Sigmoid colon (tissue), 4 donors: ENCODE data around the gene HMX1.

Experiments used
- POLR2A ChIP-seq, 2 donors: fragments of 450-650 bp; IDR thresholded peaks; one replicate each; pipeline ENCODE4 v1.6.1; 2016; ENCODE audit warnings: antibody characterized with exemption in 2 of 2, mild to moderate bottlenecking in 2 of 2, moderate library complexity in 2 of 2
- POLR2AphosphoS5 ChIP-seq, 4 donors: sonication (generic); formaldehyde crosslinking; IDR thresholded peaks; one replicate each; pipeline ENCODE4 v1.6.1; 2017; ENCODE audit warnings: antibody characterized with exemption in 4 of 4
- TF ChIP-seq, protein P1 (sequence below), 4 experiments: fragments of 450-650 bp in 3 of 4; fragments of 200-600 bp in 1 of 4; IDR thresholded peaks; one replicate each; pipeline ENCODE4 v1.5.1; 2016 to 2019; ENCODE audit warnings: antibody characterized with exemption in 4 of 4, mild to moderate bottlenecking in 3 of 4, moderate library complexity in 2 of 4

DNA sequence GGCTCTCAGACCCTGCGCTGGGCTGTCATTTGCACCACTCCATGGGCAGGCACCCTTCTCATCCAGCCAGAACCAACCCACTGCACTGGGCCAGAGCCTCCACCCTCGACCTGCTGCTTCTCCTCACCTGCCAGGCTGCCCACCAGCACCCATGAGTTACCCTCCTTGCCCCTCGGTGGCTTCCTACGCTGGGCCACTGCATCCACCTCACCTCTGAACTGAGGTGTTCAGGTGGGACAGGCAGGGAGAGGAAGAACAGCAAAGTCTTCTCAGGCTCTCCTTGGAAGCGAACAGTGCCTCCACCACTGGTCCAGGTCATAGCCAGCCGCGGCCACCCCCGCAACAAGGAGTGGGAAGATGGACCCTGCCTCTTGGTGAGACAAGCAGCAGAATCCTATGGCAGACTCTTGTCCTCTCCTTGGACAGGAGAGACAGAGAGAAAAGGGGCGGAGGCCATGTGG lies 32.4 kb upstream of the HMX1 start:
- no peak for TF ChIP-seq POLR2A (IDR thresholded peaks at IDR 0.05)
- TF ChIP-seq, protein P1, sequence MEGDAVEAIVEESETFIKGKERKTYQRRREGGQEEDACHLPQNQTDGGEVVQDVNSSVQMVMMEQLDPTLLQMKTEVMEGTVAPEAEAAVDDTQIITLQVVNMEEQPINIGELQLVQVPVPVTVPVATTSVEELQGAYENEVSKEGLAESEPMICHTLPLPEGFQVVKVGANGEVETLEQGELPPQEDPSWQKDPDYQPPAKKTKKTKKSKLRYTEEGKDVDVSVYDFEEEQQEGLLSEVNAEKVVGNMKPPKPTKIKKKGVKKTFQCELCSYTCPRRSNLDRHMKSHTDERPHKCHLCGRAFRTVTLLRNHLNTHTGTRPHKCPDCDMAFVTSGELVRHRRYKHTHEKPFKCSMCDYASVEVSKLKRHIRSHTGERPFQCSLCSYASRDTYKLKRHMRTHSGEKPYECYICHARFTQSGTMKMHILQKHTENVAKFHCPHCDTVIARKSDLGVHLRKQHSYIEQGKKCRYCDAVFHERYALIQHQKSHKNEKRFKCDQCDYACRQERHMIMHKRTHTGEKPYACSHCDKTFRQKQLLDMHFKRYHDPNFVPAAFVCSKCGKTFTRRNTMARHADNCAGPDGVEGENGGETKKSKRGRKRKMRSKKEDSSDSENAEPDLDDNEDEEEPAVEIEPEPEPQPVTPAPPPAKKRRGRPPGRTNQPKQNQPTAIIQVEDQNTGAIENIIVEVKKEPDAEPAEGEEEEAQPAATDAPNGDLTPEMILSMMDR (IDR thresholded peaks at IDR 0.05): no peak
- TF ChIP-seq POLR2AphosphoS5 (IDR thresholded peaks at IDR 0.05): no peak
